PC-3 (cell line): ENCODE data around the gene ZNF79.

Experiments used
- EZH2 ChIP-seq: fragments of 300-600 bp; sonication (generic); IDR thresholded peaks from one replicate; pipeline ENCODE4 v1.6.1; 2017; ENCODE audit warnings: antibody characterized with exemption, mild to moderate bottlenecking, low read length; ENCODE audit not compliant: unreplicated experiment
- EZH2phosphoT487 ChIP-seq: fragments of 300-600 bp; sonication (generic); IDR thresholded peaks from 2 replicates; pipeline ENCODE4 v1.6.1; 2018; ENCODE audit warnings: mild to moderate bottlenecking, antibody characterized with exemption, low read length, borderline replicate concordance
- TF ChIP-seq, protein P1 (sequence below): fragments of 300-600 bp; sonication (generic); conservative IDR thresholded peaks from 2 replicates; pipeline ENCODE4 v1.5.1; 2017; ENCODE audit warnings: antibody characterized with exemption, low read depth, mild to moderate bottlenecking, low read length

DNA sequence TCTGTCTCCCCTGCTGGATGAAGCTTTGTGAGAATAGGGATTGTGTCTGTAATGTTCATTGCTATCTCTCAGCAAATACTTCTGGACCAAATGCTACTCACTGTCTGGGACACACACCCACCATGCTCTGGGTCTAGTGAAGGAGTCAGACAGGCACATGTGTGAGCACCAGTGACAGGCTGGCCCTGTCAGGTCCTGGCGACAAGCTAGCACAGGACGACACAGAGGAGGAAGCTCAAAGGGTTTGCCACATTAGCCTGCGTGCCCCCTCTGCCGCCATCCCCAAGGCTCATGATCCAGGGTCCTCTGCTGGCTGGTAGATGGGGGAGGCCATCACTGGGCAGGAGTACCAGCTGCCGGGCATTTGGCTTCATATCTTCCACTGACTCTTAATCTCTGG is 50.4 kb downstream of the ZNF79 start:
- TF ChIP-seq, protein P1, sequence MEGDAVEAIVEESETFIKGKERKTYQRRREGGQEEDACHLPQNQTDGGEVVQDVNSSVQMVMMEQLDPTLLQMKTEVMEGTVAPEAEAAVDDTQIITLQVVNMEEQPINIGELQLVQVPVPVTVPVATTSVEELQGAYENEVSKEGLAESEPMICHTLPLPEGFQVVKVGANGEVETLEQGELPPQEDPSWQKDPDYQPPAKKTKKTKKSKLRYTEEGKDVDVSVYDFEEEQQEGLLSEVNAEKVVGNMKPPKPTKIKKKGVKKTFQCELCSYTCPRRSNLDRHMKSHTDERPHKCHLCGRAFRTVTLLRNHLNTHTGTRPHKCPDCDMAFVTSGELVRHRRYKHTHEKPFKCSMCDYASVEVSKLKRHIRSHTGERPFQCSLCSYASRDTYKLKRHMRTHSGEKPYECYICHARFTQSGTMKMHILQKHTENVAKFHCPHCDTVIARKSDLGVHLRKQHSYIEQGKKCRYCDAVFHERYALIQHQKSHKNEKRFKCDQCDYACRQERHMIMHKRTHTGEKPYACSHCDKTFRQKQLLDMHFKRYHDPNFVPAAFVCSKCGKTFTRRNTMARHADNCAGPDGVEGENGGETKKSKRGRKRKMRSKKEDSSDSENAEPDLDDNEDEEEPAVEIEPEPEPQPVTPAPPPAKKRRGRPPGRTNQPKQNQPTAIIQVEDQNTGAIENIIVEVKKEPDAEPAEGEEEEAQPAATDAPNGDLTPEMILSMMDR = no peak
- TF ChIP-seq EZH2phosphoT487 (no peak), EZH2 (no peak)
